PC-3 (cell line): ENCODE results near the gene GTPBP1. TPM values are rescaled to one million over a fixed set of nuclear protein-coding genes. Genes with fewer than 3 reads are reported as not detected.

Experiments used
- ATAC-seq: fragments of 200-7000 bp; cut with Tn5 transposase; 2 replicates; pipeline ENCODE4 v1.9.1; 2020; ENCODE audit warnings: mild to moderate bottlenecking, moderate library complexity
- BruUV-seq: library from RNA; stranded (reverse); fragments of 400-500 nt; replicated peaks from 2 replicates; lab custom pipeline; 2021; lab: Mats Ljungman, UMichigan
- CTCF ChIA-PET: fragments of 300-600 bp; sonication (Branson Sonifier 250); formaldehyde crosslinking; loops from one replicate; lab custom pipeline; 2022; ENCODE audit warnings: antibody characterized with exemption; lab: Charles Lee
- POLR2A ChIA-PET: fragments of 300-600 bp; sonication (Branson Sonifier 250); formaldehyde crosslinking; loops from one replicate; lab custom pipeline; 2022; ENCODE audit warnings: antibody characterized with exemption; ENCODE audit not compliant: unreplicated experiment; lab: Charles Lee
- DNase-seq: peaks from one replicate; pipeline ENCODE4 v3.0.0-alpha.2; 2015
- H2AFZ ChIP-seq: fragments of 300-600 bp; sonication (generic); 2 replicates; pipeline ENCODE4 v1.6.0; 2016; ENCODE audit warnings: antibody characterized with exemption, low read length
- H3F3A ChIP-seq: fragments of 300-600 bp; sonication (generic); one replicate; pipeline ENCODE4 v1.6.0; 2017; ENCODE audit warnings: antibody characterized with exemption, low read length, control low read depth, mild to moderate bottlenecking; ENCODE audit not compliant: unreplicated experiment
- H3K27ac ChIP-seq: fragments of 300-600 bp; sonication (generic); 2 replicates; pipeline ENCODE4 v1.5.1; 2016; ENCODE audit warnings: mild to moderate bottlenecking, low read length
- H3K27me3 ChIP-seq: fragments of 300-600 bp; sonication (generic); 2 replicates; pipeline ENCODE4 v1.6.1; 2016; ENCODE audit warnings: low read length, mixed read lengths
- H3K36me3 ChIP-seq: fragments of 300-600 bp; sonication (generic); 2 replicates; pipeline ENCODE4 v1.6.1; 2016; ENCODE audit warnings: low read depth, mixed run types, low read length, mixed read lengths
- H3K4me1 ChIP-seq: fragments of 300-600 bp; sonication (generic); 2 replicates; pipeline ENCODE4 v1.5.1; 2016; ENCODE audit warnings: low read length; ENCODE audit not compliant: insufficient read depth
- H3K4me2 ChIP-seq: fragments of 300-600 bp; sonication (generic); 2 replicates; pipeline ENCODE4 v1.6.0; 2016; ENCODE audit warnings: low read length
- H3K4me3 ChIP-seq: fragments of 300-600 bp; sonication (generic); 2 replicates; pipeline ENCODE4 v1.5.1; 2016; ENCODE audit warnings: mild to moderate bottlenecking, low read length, mixed read lengths
- H3K79me2 ChIP-seq: fragments of 300-600 bp; sonication (generic); 2 replicates; pipeline ENCODE4 v1.6.1; 2017; ENCODE audit warnings: low read length, mixed read lengths
- H3K9ac ChIP-seq: fragments of 300-600 bp; sonication (generic); 2 replicates; pipeline ENCODE4 v1.6.0; 2016; ENCODE audit warnings: mild to moderate bottlenecking, low read length
- H3K9me2 ChIP-seq: fragments of 300-600 bp; sonication (generic); replicated peaks from 2 replicates; pipeline ENCODE4 v1.6.1; 2016; ENCODE audit warnings: mixed run types, low read length, mixed read lengths
- H3K9me3 ChIP-seq: fragments of 300-600 bp; sonication (generic); 2 replicates; pipeline ENCODE4 v1.6.1; 2016; ENCODE audit warnings: low read length, mixed read lengths
- H4K20me1 ChIP-seq: fragments of 300-600 bp; sonication (generic); 2 replicates; pipeline ENCODE4 v1.6.1; 2016; ENCODE audit warnings: low read length, mixed read lengths
- CTCF ChIP-seq: fragments of 300-600 bp; sonication (generic); conservative IDR thresholded peaks from 2 replicates; pipeline ENCODE4 v1.5.1; 2017; ENCODE audit warnings: antibody characterized with exemption, low read depth, mild to moderate bottlenecking, low read length
- EZH2 ChIP-seq: fragments of 300-600 bp; sonication (generic); IDR thresholded peaks from one replicate; pipeline ENCODE4 v1.6.1; 2017; ENCODE audit warnings: antibody characterized with exemption, mild to moderate bottlenecking, low read length; ENCODE audit not compliant: unreplicated experiment
- EZH2phosphoT487 ChIP-seq: fragments of 300-600 bp; sonication (generic); IDR thresholded peaks from 2 replicates; pipeline ENCODE4 v1.6.1; 2018; ENCODE audit warnings: mild to moderate bottlenecking, antibody characterized with exemption, low read length, borderline replicate concordance
- intact Hi-C: fragments of 100-400 bp; cut with micrococcal nuclease; formaldehyde crosslinking; loops from 2 replicates; pipeline ENCODE4 v1.9.0; 2023
- total RNA-seq: library from RNA; depleted of rRNA; stranded (reverse); fragments of >200 nt; gene quantifications from 2 replicates; pipeline ENCODE4 v1.2.3, GENCODE V29; 2014

GTPBP1 gene
- total RNA-seq, 1 experiment from 2014 or later: 28.2 TPM

GRCh38 chr22:38697425-38698089 is 8.2 kb upstream of the GTPBP1 start:
- H3K4me3 ChIP-seq: peak overlapping the region; percentile 85
- no peak for TF ChIP-seq CTCF
- TF ChIP-seq EZH2: no peak
- TF ChIP-seq EZH2phosphoT487: no peak
- peaks cover 35% of the 10 kb centered on the region for H3K4me1 ChIP-seq
- peaks cover 14% of the 10 kb centered on the region for H3F3A ChIP-seq
- intact Hi-C loops: loop anchor here (2.0 kb wide), 1 partner anchor 15 kb away; no protein-coding TSS in a partner anchor
- H3K27me3 ChIP-seq: no peaks in the 10 kb centered on the region
- peak overlapping the region; percentile 39 for H3K9ac ChIP-seq
- no peaks in the 10 kb centered on the region; the same call in 1 of the 2 replicates for H3K36me3 ChIP-seq
- ChIA-PET POLR2A (interaction anchor here (0.8 to 1.0 kb wide), 2 partner anchors 8 to 21 kb away, joined by 3 to 7 read pairs; partner anchors contain the start of gene GTPBP1), CTCF (no interaction called here)
- ATAC-seq: no peak
- no peaks in the 10 kb centered on the region for H3K9me2 ChIP-seq
- no TSS peak for BruUV-seq
- H4K20me1 ChIP-seq: peaks cover 23% of the 10 kb centered on the region
- H3K79me2 ChIP-seq: peaks cover 73% of the 10 kb centered on the region
- peak overlapping the region; percentile 94 for H3K4me2 ChIP-seq
- no peaks in the 10 kb centered on the region for H3K9me3 ChIP-seq
- H2AFZ ChIP-seq: no peak overlapping the region
- peak overlapping the region; percentile 88 for H3K27ac ChIP-seq
- DNase-seq: no peak

- Histone ChIP-seq H2AFZ (no peak overlapping the region), H3K36me3 (no peaks in the 10 kb centered on the region; the same call in 1 of the 2 replicates), H4K20me1 (peaks cover 23% of the 10 kb centered on the region), H3K4me3 (peak overlapping the region; percentile 85), H3K27ac (0 out of 2 replicates have a peak overlapping the region, but pooled peaks have one; percentile 76), H3K27me3 (no peaks in the 10 kb centered on the region), H3K9me2 (no peaks in the 10 kb centered on the region), H3K79me2 (peaks cover 64% of the 10 kb centered on the region), H3K9me3 (no peaks in the 10 kb centered on the region), H3K9ac (peak overlapping the region; percentile 97), H3F3A (peaks cover 14% of the 10 kb centered on the region), H3K4me1 (peaks cover 35% of the 10 kb centered on the region), H3K4me2 (peak overlapping the region; percentile 94)
- ATAC-seq (no peak), DNase-seq (no peak)
- no peak for TF ChIP-seq EZH2
- ChIA-PET CTCF (no interaction called here), POLR2A (no interaction called here)
- BruUV-seq: no TSS peak
- intact Hi-C loops: no loop called here
Measured at GRCh38 chr22:38698407-38699094, 7.2 kb upstream of the GTPBP1 start.

- Histone ChIP-seq H3K36me3 (no peaks in the 10 kb centered on the region; the same call in 1 of the 2 replicates), H3K9me3 (no peaks in the 10 kb centered on the region), H3F3A (peaks cover 14% of the 10 kb centered on the region), H3K4me1 (peaks cover 35% of the 10 kb centered on the region), H3K79me2 (peaks cover 58% of the 10 kb centered on the region), H3K27ac (peak overlapping the region; percentile 76), H3K4me3 (peak overlapping the region; percentile 85), H4K20me1 (peaks cover 23% of the 10 kb centered on the region), H3K9ac (peak overlapping the region; percentile 97), H2AFZ (no peak overlapping the region), H3K9me2 (no peaks in the 10 kb centered on the region), H3K4me2 (peak overlapping the region; percentile 94), H3K27me3 (no peaks in the 10 kb centered on the region)
- intact Hi-C loops: no loop called here
- no peak for DNase-seq
- ATAC-seq: no peak
- TF ChIP-seq CTCF: no peak
- no peak for TF ChIP-seq EZH2
- no peak for TF ChIP-seq EZH2phosphoT487
- no TSS peak for BruUV-seq
- CTCF ChIA-PET: no interaction called here
- POLR2A ChIA-PET: no interaction called here
Measured at GRCh38 chr22:38699143-38699542, 6.6 kb upstream of the GTPBP1 start.
